GM12878 (cell line): ENCODE measurements around the gene ENO2.

ENCODE experiments used
- BCL11A ChIP-seq: IDR thresholded peaks from 2 replicates; pipeline ENCODE4 v1.6.1; 2011; ENCODE audit warnings: low read depth, low read length
- EP300 ChIP-seq, 2 experiments: fragments of 150-350 bp in 1 of 2; IDR thresholded peaks; 2 replicates each; pipeline ENCODE4 v1.6.1; 2011 to 2012; ENCODE audit warnings: low read depth in 2 of 2, low read length in 2 of 2, borderline replicate concordance in 1 of 2, improper control_type of control experiment in 1 of 2, inconsistent platforms in 1 of 2; ENCODE audit not compliant: control insufficient read depth in 1 of 2
- EZH2 ChIP-seq: IDR thresholded peaks from 2 replicates; pipeline ENCODE4 v1.6.1; 2012; ENCODE audit warnings: low read depth, mild to moderate bottlenecking, control low read depth, inconsistent platforms, low read length, borderline replicate concordance; ENCODE audit not compliant: control insufficient read depth
- KDM1A ChIP-seq: fragments of 200-600 bp; sonication (generic); IDR thresholded peaks from 2 replicates; pipeline ENCODE4 v1.6.1; 2016; ENCODE audit warnings: borderline replicate concordance
- SPI1 ChIP-seq: IDR thresholded peaks from 2 replicates; pipeline ENCODE4 v1.6.1; 2011; ENCODE audit warnings: low read depth, mild to moderate bottlenecking, low read length, moderate library complexity, borderline replicate concordance; ENCODE audit not compliant: insufficient read depth
- SREBF2 ChIP-seq: IDR thresholded peaks from 2 replicates; pipeline ENCODE4 v1.6.1; 2012; ENCODE audit warnings: mild to moderate bottlenecking, low read length
- TCF12 ChIP-seq: IDR thresholded peaks from 2 replicates; pipeline ENCODE4 v1.6.1; 2011; ENCODE audit warnings: low read depth, mild to moderate bottlenecking, low read length
- TCF7 ChIP-seq: IDR thresholded peaks from 2 replicates; pipeline ENCODE4 v1.6.1; 2014; ENCODE audit warnings: antibody characterized with exemption, borderline replicate concordance
- YBX1 ChIP-seq: fragments of 450-650 bp; IDR thresholded peaks from 2 replicates; pipeline ENCODE4 v1.6.1; 2016; ENCODE audit warnings: antibody characterized with exemption
- ZZZ3 ChIP-seq: IDR thresholded peaks from 2 replicates; pipeline ENCODE4 v1.6.1; 2011; ENCODE audit warnings: low read depth; ENCODE audit not compliant: control insufficient read depth, insufficient read length
- TF ChIP-seq, protein P1 (sequence below), 3 experiments: IDR thresholded peaks in 2 of 3; conservative IDR thresholded peaks in 1 of 3; 2 replicates each; pipeline ENCODE4 v1.5.1; 2011; ENCODE audit warnings: low read depth in 3 of 3, low read length in 3 of 3, mild to moderate bottlenecking in 3 of 3, control low read depth in 2 of 3, moderate library complexity in 2 of 3, inconsistent platforms in 1 of 3, mixed read lengths in 1 of 3; ENCODE audit not compliant: control insufficient read depth in 2 of 3, insufficient read depth in 1 of 3; ENCODE audit errors: extremely low read depth in 1 of 3
- TF ChIP-seq, protein P2 (sequence below): IDR thresholded peaks from 2 replicates; pipeline ENCODE4 v1.6.1; 2012; ENCODE audit warnings: mild to moderate bottlenecking, low read depth, low read length
- TF ChIP-seq, protein P3 (sequence below): fragments of 450-650 bp; IDR thresholded peaks from 2 replicates; pipeline ENCODE4 v1.6.1; 2016; ENCODE audit warnings: mild to moderate bottlenecking, moderate library complexity, borderline replicate concordance

DNA sequence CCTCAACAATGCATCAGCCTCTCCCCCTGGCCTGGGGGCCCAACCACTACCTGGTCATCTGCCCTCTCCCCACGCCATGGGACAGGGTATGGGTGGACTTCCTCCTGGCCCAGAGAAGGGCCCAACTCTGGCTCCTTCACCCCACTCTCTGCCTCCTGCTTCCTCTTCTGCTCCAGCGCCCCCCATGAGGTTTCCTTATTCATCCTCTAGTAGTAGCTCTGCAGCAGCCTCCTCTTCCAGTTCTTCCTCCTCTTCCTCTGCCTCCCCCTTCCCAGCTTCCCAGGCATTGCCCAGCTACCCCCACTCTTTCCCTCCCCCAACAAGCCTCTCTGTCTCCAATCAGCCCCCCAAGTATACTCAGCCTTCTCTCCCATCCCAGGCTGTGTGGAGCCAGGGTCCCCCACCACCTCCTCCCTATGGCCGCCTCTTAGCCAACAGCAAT is 21.8 kb downstream of the ENO2 start:
- no peak for TF ChIP-seq SREBF2
- TF ChIP-seq TCF7, result no peak
- TF ChIP-seq, protein P1, sequence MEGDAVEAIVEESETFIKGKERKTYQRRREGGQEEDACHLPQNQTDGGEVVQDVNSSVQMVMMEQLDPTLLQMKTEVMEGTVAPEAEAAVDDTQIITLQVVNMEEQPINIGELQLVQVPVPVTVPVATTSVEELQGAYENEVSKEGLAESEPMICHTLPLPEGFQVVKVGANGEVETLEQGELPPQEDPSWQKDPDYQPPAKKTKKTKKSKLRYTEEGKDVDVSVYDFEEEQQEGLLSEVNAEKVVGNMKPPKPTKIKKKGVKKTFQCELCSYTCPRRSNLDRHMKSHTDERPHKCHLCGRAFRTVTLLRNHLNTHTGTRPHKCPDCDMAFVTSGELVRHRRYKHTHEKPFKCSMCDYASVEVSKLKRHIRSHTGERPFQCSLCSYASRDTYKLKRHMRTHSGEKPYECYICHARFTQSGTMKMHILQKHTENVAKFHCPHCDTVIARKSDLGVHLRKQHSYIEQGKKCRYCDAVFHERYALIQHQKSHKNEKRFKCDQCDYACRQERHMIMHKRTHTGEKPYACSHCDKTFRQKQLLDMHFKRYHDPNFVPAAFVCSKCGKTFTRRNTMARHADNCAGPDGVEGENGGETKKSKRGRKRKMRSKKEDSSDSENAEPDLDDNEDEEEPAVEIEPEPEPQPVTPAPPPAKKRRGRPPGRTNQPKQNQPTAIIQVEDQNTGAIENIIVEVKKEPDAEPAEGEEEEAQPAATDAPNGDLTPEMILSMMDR (IDR thresholded peaks at IDR 0.05 in 2 of 3, conservative IDR thresholded peaks at IDR 0.05 in 1 of 3; ENCODE audit: control insufficient read depth in 2 of 3, extremely low read depth in 1 of 3, insufficient read depth in 1 of 3, low read depth in 3 of 3, low read length in 3 of 3), result no peak
- TF ChIP-seq, protein P2, sequence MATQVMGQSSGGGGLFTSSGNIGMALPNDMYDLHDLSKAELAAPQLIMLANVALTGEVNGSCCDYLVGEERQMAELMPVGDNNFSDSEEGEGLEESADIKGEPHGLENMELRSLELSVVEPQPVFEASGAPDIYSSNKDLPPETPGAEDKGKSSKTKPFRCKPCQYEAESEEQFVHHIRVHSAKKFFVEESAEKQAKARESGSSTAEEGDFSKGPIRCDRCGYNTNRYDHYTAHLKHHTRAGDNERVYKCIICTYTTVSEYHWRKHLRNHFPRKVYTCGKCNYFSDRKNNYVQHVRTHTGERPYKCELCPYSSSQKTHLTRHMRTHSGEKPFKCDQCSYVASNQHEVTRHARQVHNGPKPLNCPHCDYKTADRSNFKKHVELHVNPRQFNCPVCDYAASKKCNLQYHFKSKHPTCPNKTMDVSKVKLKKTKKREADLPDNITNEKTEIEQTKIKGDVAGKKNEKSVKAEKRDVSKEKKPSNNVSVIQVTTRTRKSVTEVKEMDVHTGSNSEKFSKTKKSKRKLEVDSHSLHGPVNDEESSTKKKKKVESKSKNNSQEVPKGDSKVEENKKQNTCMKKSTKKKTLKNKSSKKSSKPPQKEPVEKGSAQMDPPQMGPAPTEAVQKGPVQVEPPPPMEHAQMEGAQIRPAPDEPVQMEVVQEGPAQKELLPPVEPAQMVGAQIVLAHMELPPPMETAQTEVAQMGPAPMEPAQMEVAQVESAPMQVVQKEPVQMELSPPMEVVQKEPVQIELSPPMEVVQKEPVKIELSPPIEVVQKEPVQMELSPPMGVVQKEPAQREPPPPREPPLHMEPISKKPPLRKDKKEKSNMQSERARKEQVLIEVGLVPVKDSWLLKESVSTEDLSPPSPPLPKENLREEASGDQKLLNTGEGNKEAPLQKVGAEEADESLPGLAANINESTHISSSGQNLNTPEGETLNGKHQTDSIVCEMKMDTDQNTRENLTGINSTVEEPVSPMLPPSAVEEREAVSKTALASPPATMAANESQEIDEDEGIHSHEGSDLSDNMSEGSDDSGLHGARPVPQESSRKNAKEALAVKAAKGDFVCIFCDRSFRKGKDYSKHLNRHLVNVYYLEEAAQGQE, result no peak
- TF ChIP-seq YBX1, result no peak
- TF ChIP-seq, protein P3, sequence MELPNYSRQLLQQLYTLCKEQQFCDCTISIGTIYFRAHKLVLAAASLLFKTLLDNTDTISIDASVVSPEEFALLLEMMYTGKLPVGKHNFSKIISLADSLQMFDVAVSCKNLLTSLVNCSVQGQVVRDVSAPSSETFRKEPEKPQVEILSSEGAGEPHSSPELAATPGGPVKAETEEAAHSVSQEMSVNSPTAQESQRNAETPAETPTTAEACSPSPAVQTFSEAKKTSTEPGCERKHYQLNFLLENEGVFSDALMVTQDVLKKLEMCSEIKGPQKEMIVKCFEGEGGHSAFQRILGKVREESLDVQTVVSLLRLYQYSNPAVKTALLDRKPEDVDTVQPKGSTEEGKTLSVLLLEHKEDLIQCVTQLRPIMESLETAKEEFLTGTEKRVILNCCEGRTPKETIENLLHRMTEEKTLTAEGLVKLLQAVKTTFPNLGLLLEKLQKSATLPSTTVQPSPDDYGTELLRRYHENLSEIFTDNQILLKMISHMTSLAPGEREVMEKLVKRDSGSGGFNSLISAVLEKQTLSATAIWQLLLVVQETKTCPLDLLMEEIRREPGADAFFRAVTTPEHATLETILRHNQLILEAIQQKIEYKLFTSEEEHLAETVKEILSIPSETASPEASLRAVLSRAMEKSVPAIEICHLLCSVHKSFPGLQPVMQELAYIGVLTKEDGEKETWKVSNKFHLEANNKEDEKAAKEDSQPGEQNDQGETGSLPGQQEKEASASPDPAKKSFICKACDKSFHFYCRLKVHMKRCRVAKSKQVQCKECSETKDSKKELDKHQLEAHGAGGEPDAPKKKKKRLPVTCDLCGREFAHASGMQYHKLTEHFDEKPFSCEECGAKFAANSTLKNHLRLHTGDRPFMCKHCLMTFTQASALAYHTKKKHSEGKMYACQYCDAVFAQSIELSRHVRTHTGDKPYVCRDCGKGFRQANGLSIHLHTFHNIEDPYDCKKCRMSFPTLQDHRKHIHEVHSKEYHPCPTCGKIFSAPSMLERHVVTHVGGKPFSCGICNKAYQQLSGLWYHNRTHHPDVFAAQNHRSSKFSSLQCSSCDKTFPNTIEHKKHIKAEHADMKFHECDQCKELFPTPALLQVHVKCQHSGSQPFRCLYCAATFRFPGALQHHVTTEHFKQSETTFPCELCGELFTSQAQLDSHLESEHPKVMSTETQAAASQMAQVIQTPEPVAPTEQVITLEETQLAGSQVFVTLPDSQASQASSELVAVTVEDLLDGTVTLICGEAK, result no peak
- no peak for TF ChIP-seq BCL11A
- no peak for TF ChIP-seq TCF12
- TF ChIP-seq EP300 (IDR thresholded peaks at IDR 0.05; ENCODE audit: borderline replicate concordance in 1 of 2, control insufficient read depth in 1 of 2, low read depth in 2 of 2, low read length in 2 of 2), result no peak
- no peak for TF ChIP-seq EZH2
- no peak for TF ChIP-seq ZZZ3
- no peak for TF ChIP-seq SPI1
- no peak for TF ChIP-seq KDM1A
